Measurements from ENCODE around the gene FRMD4A.

DNA sequence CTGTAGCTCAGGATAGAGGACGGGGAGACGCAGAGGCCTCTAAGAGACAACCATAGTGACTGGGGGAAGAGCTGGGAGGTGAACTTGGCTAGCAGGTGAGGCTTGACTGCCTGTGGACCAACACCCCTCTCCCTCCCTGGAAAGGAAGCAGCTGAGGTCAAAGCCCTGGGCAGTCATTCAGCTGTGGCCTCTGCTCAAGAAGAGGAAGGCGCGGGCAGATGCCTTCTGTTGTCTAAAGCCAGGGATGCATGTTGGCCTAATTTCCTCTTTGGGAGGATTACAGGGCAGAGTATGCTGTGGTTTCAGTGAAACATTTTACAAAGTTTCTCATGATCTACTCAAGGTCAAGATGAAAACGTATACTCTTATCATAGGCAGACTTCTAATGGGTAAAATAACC lies 416.8 kb downstream of the FRMD4A start:
- TF ChIP-seq, protein P1, sequence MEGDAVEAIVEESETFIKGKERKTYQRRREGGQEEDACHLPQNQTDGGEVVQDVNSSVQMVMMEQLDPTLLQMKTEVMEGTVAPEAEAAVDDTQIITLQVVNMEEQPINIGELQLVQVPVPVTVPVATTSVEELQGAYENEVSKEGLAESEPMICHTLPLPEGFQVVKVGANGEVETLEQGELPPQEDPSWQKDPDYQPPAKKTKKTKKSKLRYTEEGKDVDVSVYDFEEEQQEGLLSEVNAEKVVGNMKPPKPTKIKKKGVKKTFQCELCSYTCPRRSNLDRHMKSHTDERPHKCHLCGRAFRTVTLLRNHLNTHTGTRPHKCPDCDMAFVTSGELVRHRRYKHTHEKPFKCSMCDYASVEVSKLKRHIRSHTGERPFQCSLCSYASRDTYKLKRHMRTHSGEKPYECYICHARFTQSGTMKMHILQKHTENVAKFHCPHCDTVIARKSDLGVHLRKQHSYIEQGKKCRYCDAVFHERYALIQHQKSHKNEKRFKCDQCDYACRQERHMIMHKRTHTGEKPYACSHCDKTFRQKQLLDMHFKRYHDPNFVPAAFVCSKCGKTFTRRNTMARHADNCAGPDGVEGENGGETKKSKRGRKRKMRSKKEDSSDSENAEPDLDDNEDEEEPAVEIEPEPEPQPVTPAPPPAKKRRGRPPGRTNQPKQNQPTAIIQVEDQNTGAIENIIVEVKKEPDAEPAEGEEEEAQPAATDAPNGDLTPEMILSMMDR (IDR thresholded peaks at IDR 0.05; ENCODE audit: borderline replicate concordance, extremely low read depth, low read length, poor library complexity, severe bottlenecking) = no peak
- no peak for TF ChIP-seq EZH2 (IDR thresholded peaks at IDR 0.05; ENCODE audit: borderline replicate concordance, low read depth, low read length, severe bottlenecking)
